Neuronal stem cell (in vitro differentiated cells): ENCODE data around the gene USP46.

ENCODE experiments used
- DNase-seq: peaks from one replicate; pipeline ENCODE4 v3.0.0-alpha.2; 2013; ENCODE audit warnings: low spot score
- H2AFZ ChIP-seq: one replicate; pipeline ENCODE4 v1.6.1; 2013; ENCODE audit warnings: mild to moderate bottlenecking, low read length, inconsistent platforms
- H2AK5ac ChIP-seq: 2 replicates; pipeline ENCODE4 v1.6.1; 2013; ENCODE audit warnings: low read depth, mild to moderate bottlenecking, inconsistent platforms, low read length, moderate library complexity, mixed read lengths
- H2BK120ac ChIP-seq: 2 replicates; pipeline ENCODE4 v1.6.1; 2013; ENCODE audit warnings: low read depth, mild to moderate bottlenecking, inconsistent platforms, low read length, moderate library complexity, mixed read lengths
- H2BK12ac ChIP-seq: one replicate; pipeline ENCODE4 v1.6.1; 2013; ENCODE audit warnings: low read length, inconsistent platforms
- H2BK15ac ChIP-seq: 2 replicates; pipeline ENCODE4 v1.6.1; 2013; ENCODE audit warnings: mild to moderate bottlenecking, low read length, inconsistent platforms, mixed read lengths
- H2BK5ac ChIP-seq: one replicate; pipeline ENCODE4 v1.6.1; 2013; ENCODE audit warnings: inconsistent platforms, mild to moderate bottlenecking, low read length, moderate library complexity
- H3K14ac ChIP-seq: one replicate; pipeline ENCODE4 v1.6.1; 2013; ENCODE audit warnings: low read length, inconsistent platforms
- H3K18ac ChIP-seq: 2 replicates; pipeline ENCODE4 v1.6.1; 2013; ENCODE audit warnings: low read length, inconsistent platforms
- H3K23ac ChIP-seq: 2 replicates; pipeline ENCODE4 v1.6.1; 2013; ENCODE audit warnings: low read depth, mild to moderate bottlenecking, mixed read lengths, low read length, inconsistent platforms; ENCODE audit not compliant: poor library complexity
- H3K27ac ChIP-seq: replicated peaks from 3 replicates; pipeline ENCODE4 v1.5.1; 2013; ENCODE audit warnings: low read length, inconsistent platforms
- H3K27me3 ChIP-seq, 3 experiments: 2 replicates each; pipeline ENCODE4 v1.6.1; 2013; ENCODE audit warnings: low read length in 3 of 3, mild to moderate bottlenecking in 2 of 3, inconsistent platforms in 1 of 3, low read depth in 1 of 3, mixed read lengths in 1 of 3, moderate library complexity in 1 of 3; ENCODE audit not compliant: control insufficient read depth in 3 of 3, insufficient read depth in 3 of 3
- H3K36me3 ChIP-seq, 2 donors: replicated peaks in 1 of 2; 2 replicates each; pipeline ENCODE4 v1.6.1; 2013; ENCODE audit warnings: low read length in 2 of 2; ENCODE audit not compliant: control insufficient read depth in 2 of 2, insufficient read depth in 2 of 2
- H3K4ac ChIP-seq: 2 replicates; pipeline ENCODE4 v1.6.1; 2013; ENCODE audit warnings: inconsistent platforms, mild to moderate bottlenecking, low read length, moderate library complexity
- H3K4me1 ChIP-seq, 2 donors: 1 replicate in 1 of 2; 2 replicates in 1 of 2; pipeline ENCODE4 v1.6.1; 2013; ENCODE audit warnings: low read length in 2 of 2, low read depth in 1 of 2; ENCODE audit not compliant: control insufficient read depth in 2 of 2, insufficient read depth in 1 of 2
- H3K4me2 ChIP-seq: one replicate; pipeline ENCODE4 v1.6.1; 2013; ENCODE audit warnings: mild to moderate bottlenecking, low read length, inconsistent platforms; ENCODE audit not compliant: insufficient read depth, poor library complexity, severe bottlenecking
- H3K4me3 ChIP-seq, 2 donors: 2 replicates each; pipeline ENCODE4 v1.5.1; 2013; ENCODE audit warnings: low read length in 2 of 2, mild to moderate bottlenecking in 2 of 2, inconsistent platforms in 1 of 2, moderate library complexity in 1 of 2
- H3K79me1 ChIP-seq: one replicate; pipeline ENCODE4 v1.6.1; 2013; ENCODE audit warnings: low read depth, mild to moderate bottlenecking, inconsistent platforms, low read length, moderate library complexity
- H3K9ac ChIP-seq: one replicate; pipeline ENCODE4 v1.6.1; 2013; ENCODE audit warnings: mild to moderate bottlenecking, low read depth, low read length, inconsistent platforms; ENCODE audit not compliant: poor library complexity
- H3K9me3 ChIP-seq, 2 donors: replicated peaks in 1 of 2; 2 replicates each; pipeline versions ENCODE3 to v1.6.1; 2013; ENCODE audit warnings: low read length in 2 of 2, mild to moderate bottlenecking in 2 of 2, inconsistent platforms in 1 of 2, low read depth in 1 of 2, mixed read lengths in 1 of 2, moderate library complexity in 1 of 2; ENCODE audit not compliant: control insufficient read depth in 2 of 2, insufficient read depth in 1 of 2
- H4K8ac ChIP-seq: one replicate; pipeline ENCODE4 v1.6.1; 2013; ENCODE audit warnings: low read depth, mild to moderate bottlenecking, inconsistent platforms, low read length, moderate library complexity
- H4K91ac ChIP-seq: one replicate; pipeline ENCODE4 v1.6.1; 2013; ENCODE audit warnings: low read length, low read depth, mild to moderate bottlenecking, inconsistent platforms; ENCODE audit not compliant: poor library complexity
- WGBS, 2 donors: extraction: QIAGEN DNeasy Blood & Tissue Kit; methylation state at CpG; one replicate each; pipeline ENCODE4 v1.1.7; 2013; ENCODE audit warnings: missing lambda C conversion rate in 2 of 2, mixed read lengths in 1 of 2; ENCODE audit not compliant: insufficient read length in 2 of 2, insufficient replicate concordance in 1 of 2; ENCODE audit errors: extremely low coverage in 2 of 2; 5-methylcytosine and 5-hydroxymethylcytosine counted together

Gene USP46

DNA sequence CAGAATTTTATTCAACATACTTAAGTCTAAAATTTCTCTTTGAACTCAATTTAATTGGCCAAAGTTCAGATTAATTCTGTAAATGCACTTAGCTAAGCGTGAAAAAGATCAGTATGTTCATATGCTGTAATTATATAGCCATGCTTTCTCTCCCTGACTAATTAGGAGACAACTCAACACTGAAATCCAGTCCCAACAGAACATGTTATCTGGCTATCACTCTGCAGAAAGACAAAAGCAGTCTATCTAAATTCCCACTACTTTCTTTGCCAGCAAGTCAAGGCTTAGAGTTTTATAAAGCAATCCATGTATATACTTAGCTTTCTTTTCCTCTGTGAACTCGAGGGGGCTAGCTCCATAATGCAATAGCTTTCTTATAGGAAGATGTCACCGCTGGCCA is 16.0 kb upstream of the USP46 start:
- H2BK120ac ChIP-seq: no peak overlapping the region

DNA sequence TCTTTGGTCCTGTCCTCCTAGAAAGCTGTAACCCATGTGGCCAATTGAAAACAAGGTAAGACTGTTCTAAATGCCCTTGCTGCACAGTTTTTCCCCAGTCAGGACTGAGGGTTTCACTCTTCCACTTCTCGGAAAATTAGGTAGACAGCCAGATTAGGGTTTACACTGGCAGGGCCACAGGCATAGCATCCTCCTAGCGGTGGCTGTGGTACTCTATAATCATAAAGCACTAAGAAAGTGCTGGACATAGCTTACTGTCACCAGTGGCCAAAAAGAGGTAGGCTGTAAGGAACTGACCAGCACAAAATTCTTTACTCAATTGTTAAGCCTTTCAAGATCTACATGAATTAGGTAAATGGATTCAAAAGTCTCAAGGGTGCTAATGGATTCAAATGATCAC is 11.6 kb upstream of the USP46 start:
- Histone ChIP-seq H3K9me3 (no peaks in the 10 kb centered on the region), H3K23ac (no peak overlapping the region), H2BK15ac (no peak overlapping the region), H3K79me1 (no peaks in the 10 kb centered on the region), H3K9ac (no peak overlapping the region), H2AK5ac (no peak overlapping the region), H3K27me3 (no peaks in the 10 kb centered on the region), H3K36me3 (no peaks in the 10 kb centered on the region), H2AFZ (no peak overlapping the region), H3K14ac (no peak overlapping the region), H2BK12ac (no peak overlapping the region), H3K4me1 (peaks cover 0 to 1% of the 10 kb centered on the region in 2 donors), H2BK120ac (no peak overlapping the region), H3K4ac (no peak overlapping the region), H2BK5ac (no peak overlapping the region), H3K18ac (no peak overlapping the region), H3K27ac (no peak overlapping the region), H4K8ac (no peak overlapping the region), H4K91ac (no peak overlapping the region), H3K4me2 (no peak overlapping the region), H3K4me3 (no peak overlapping the region)
- DNase-seq: no peak
- WGBS, 2 donors: no CpG with 5 or more reads among the region's 2 CpGs

More for the DNA sequence above, 16.0 kb upstream of the USP46 start:
- H3K14ac ChIP-seq: no peak overlapping the region
- H4K91ac ChIP-seq: no peak overlapping the region
- H2BK5ac ChIP-seq: no peak overlapping the region
- no peak overlapping the region for H3K27ac ChIP-seq
- H4K8ac ChIP-seq: no peak overlapping the region
- no peaks in the 10 kb centered on the region for H3K9me3 ChIP-seq
- no peak overlapping the region for H3K4ac ChIP-seq
- peaks cover 0 to 1% of the 10 kb centered on the region in 2 donors for H3K4me1 ChIP-seq
- no peak overlapping the region for H3K9ac ChIP-seq
- no peak overlapping the region for H3K23ac ChIP-seq
- no peak overlapping the region for H2BK12ac ChIP-seq
- no peak overlapping the region for H2BK15ac ChIP-seq
- WGBS, 2 donors: no CpG with 5 or more reads among the region's 3 CpGs
- no peak overlapping the region for H3K4me2 ChIP-seq
- H3K27me3 ChIP-seq: no peaks in the 10 kb centered on the region
- no peak for DNase-seq
- no peak overlapping the region for H2AK5ac ChIP-seq
- no peak overlapping the region for H3K4me3 ChIP-seq
- H3K79me1 ChIP-seq: no peaks in the 10 kb centered on the region
- H2AFZ ChIP-seq: no peak overlapping the region
- no peaks in the 10 kb centered on the region for H3K36me3 ChIP-seq
- no peak overlapping the region for H3K18ac ChIP-seq

DNA sequence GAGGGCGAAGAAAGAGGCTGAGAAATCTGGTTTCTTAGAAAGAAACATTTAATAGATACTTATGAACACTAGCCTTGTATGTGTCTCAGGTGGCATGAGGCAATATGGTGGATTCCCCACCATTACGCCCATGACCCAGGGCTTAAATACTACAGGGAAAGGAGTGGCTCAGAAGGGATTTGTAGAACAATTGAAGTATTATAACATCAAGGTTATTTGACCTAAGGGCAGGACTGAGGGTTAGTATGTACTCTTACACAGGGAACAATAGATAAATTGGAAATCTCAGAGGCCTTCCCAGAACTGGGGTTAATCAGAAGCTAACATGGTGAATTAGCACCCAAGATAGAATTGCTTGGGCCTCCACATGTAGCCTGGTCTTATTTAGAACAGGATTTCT is 11.0 kb upstream of the USP46 start:
- WGBS, 2 donors: no CpG with 5 or more reads among the region's 2 CpGs
- Histone ChIP-seq H2AFZ (no peak overlapping the region), H2BK15ac (no peak overlapping the region), H3K23ac (no peak overlapping the region), H3K27me3 (no peaks in the 10 kb centered on the region), H3K4ac (no peak overlapping the region), H3K14ac (no peak overlapping the region), H3K4me1 (peaks cover 0 to 1% of the 10 kb centered on the region in 2 donors), H3K9ac (no peak overlapping the region), H3K9me3 (no peaks in the 10 kb centered on the region), H3K18ac (no peak overlapping the region), H3K79me1 (no peaks in the 10 kb centered on the region), H3K4me2 (no peak overlapping the region), H3K4me3 (no peak overlapping the region), H2BK120ac (no peak overlapping the region), H2BK5ac (no peak overlapping the region), H2AK5ac (no peak overlapping the region), H2BK12ac (no peak overlapping the region), H4K8ac (no peak overlapping the region), H4K91ac (no peak overlapping the region), H3K27ac (no peak overlapping the region), H3K36me3 (no peaks in the 10 kb centered on the region)
- DNase-seq: no peak

DNA sequence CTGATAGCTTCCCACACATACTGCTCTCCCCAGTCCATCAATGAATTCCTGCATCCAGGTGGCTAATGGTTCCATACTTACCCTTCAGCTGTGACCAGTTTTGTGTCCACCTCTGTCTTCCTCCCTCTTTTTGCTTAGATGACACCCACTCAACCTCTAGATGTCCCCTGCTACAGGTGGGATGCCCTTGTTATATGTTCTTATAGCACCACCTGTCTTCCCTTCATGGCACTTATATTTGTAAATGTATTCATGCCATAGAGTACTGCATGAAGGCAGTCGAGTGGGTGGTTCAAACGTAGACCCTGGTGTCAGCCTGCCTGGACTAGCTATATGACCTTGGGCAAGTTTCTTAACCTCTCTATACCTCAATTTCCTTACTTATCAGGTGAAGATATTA is 6.5 kb upstream of the USP46 start:
- no peak overlapping the region for H4K91ac ChIP-seq
- H2BK5ac ChIP-seq: no peak overlapping the region
- no peak overlapping the region for H3K4me2 ChIP-seq
- H3K79me1 ChIP-seq: no peaks in the 10 kb centered on the region
- no peaks in the 10 kb centered on the region for H3K4me1 ChIP-seq
- H3K18ac ChIP-seq: no peak overlapping the region
- no peak overlapping the region for H2AK5ac ChIP-seq
- H2BK12ac ChIP-seq: no peak overlapping the region
- WGBS, 2 donors: no CpG with 5 or more reads among the region's 2 CpGs
- H3K14ac ChIP-seq: no peak overlapping the region
- DNase-seq: no peak
- no peak overlapping the region for H4K8ac ChIP-seq
- no peak overlapping the region for H3K4ac ChIP-seq
- H3K36me3 ChIP-seq: peaks cover 2 to 10% of the 10 kb centered on the region in 2 donors
- no peak overlapping the region for H3K9ac ChIP-seq
- no peak overlapping the region for H3K23ac ChIP-seq
- H2AFZ ChIP-seq: no peak overlapping the region
- H3K4me3 ChIP-seq: no peak overlapping the region
- no peaks in the 10 kb centered on the region for H3K27me3 ChIP-seq
- no peak overlapping the region for H2BK15ac ChIP-seq
- no peak overlapping the region for H2BK120ac ChIP-seq
- H3K27ac ChIP-seq: no peak overlapping the region
- peaks cover 6 to 28% of the 10 kb centered on the region in 2 donors for H3K9me3 ChIP-seq
